Spleen (tissue), 7 donors: ENCODE data around the gene YARS1.

Source experiments
- CTCF ChIP-seq, 11 experiments: fragments of 200-600 bp in 7 of 11; fragments of 450-650 bp in 4 of 11; sonication (generic) in 4 of 11; IDR thresholded peaks in 8 of 11; conservative IDR thresholded peaks in 3 of 11; 1 replicate in 7 of 11; 2 replicates in 4 of 11; pipeline versions ENCODE4 v1.4.0 to v1.8.0; 2016 to 2021; ENCODE audit warnings: antibody characterized with exemption in 11 of 11, inconsistent platforms in 4 of 11, mild to moderate bottlenecking in 1 of 11
- POLR2AphosphoS5 ChIP-seq, 3 donors: sonication (generic); formaldehyde crosslinking; IDR thresholded peaks; one replicate each; pipeline ENCODE4 v1.5.1; 2017; ENCODE audit warnings: antibody characterized with exemption in 3 of 3
- donor health status: DM: no; HTN: no; CAD: no; lungs with moderate emphysema.
- donor health status: DM: no; HTN: no; CAD: no.
- donor health status: DM: no; HTN: no; CAD: no.

- no peak for TF ChIP-seq CTCF (IDR thresholded peaks at IDR 0.05 in 8 of 11, conservative IDR thresholded peaks at IDR 0.05 in 3 of 11)
- TF ChIP-seq POLR2AphosphoS5 (IDR thresholded peaks at IDR 0.05) = no peak
These were observed 14.7 kb upstream of the YARS1 start for GRCh38 chr1:32831878-32832277.
